ENCODE data around the gene CLEC4F.

Gene CLEC4F

DNA sequence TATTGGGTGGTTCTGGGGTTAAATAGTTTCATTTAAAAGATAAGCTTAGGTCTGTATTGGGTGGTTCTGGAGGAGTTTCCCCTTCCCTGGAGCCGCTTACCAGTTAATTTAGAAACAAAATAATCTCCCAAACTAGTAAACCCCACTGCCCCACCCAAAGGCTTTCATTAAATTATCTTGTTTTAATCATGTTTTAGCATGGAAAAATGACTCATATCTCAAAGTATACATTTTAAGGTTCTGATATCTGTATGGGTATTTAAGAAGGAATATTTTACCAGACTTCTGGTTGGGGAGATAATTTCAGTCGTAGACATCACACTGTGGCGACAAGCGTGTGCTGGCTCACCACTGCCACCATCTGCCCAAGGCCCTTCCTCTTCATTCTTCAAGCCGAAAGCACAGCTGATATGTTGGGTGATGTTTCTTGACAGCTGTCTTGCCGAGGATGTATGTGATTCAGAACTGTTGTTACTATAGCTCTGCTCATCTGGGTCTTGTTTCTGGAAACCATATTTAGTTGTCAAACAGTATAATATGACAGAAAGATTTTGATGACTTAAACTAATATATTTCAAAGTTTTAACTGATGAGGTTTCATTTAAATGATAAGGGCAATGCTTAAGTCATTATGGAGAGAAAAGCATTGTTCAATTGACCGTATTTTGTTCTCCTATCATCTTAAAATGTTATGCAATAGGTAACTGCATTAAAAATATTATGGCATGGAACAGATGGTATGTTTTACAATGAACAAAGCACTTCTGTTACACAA is 35.1 kb downstream of the CLEC4F start:
- peak; percentile 55 for DNase-seq

DNA sequence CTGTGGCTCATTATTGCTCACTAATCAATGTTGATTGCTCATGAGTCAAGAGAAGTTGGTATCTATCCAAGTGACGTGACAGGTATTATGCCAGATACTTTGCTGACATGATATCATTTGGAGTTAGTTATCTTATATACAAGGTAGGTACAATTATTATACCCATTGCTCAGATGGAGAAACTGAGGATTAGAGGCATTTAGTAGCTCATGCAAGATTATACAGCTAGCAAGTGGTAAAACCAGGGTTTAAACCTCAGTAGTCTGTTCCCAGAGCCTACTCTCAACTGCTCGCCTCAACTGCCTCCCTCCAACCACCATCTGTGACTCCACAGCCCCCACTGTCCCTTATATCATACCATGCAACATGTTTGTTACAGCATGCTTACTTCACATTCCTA is 36.1 kb downstream of the CLEC4F start:
- no peak for DNase-seq

DNA sequence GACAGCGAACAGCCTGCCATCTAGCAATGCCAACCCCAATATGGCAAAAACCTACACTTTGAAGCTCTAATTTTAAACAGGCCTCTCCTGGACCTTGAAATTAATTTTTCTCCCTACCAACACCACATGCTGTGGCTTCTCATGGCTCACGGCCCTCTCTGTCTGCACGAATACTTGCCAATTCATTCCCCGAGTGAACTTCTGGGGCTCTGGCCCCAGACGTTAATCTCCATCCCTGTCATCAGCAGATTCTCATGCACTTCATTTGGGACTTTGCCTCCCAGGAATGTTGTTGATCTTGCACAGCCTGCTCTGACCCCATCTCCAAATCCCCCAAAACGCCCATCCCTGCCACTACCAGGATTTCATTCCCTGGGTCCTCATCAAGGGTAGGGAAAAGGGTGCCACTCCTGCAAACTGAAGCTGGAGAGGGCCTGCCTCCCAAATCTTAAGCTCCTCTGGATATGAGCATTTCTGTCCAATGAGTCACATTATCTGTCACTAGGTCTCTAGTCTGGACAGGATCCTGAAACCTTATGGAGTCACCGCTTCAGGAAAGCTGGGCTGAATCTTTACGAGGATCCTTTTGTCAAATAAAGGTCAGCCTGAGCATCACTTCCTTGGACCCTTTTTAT is 40.4 kb downstream of the CLEC4F start:
- peak; percentile 28 for DNase-seq

DNA sequence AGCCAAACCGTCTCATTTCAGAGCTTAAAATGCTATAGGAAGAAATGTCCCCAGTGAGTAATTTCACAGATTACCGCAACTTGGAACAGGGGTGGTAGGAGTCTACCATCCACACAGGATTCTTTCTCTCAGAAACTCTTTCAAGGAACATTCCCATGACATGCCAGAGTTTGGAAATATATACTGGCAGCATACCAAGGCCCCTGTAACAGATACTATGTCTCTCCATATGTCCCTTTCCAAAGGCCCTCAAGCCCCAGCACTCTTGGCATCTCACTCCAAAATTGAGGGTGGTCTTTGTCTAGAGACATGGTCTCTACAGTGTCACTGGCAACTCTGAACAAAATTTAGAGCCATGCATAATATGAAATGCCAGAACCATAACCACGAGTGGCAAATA is 40.9 kb downstream of the CLEC4F start:
- peak; percentile 23 for DNase-seq

DNA sequence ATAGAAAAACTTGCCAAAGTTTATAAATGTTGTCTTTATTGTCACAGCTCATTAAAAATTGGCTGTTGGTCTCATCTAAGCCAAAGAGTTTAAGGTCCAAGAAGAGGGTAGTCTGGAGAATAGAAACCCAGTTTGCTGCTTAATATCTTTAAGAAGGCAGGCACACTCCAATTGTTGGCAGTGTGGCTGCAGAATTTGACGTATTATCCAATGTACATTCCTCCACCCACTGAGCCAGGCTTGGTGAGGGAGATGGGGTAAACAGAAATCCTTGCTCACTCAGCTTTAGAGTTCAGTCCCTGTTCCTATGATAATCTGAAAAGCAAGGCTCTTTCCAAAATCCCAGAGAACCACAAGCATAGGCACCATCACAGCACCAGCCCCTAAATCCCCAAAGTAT is 41.7 kb downstream of the CLEC4F start:
- no peak for DNase-seq

DNA sequence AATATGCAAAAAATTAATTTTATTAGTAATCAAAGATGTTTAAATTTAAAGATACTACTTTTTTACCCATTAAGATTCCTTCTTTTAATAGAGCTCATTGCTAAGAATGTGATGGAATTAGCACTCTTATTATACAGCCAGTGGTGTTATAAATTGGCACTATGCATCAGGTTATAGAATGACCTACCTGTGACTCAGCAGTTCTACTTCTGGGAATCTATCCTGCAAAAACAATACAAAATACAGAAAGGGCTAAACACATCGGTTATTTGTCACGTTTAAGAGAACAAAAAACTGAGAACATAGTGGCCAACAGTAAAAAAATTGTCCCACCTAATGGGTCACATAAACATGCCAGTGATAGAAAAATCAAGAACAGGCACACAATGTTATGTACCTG is 42.9 kb downstream of the CLEC4F start:
- DNase-seq: no peak

DNA sequence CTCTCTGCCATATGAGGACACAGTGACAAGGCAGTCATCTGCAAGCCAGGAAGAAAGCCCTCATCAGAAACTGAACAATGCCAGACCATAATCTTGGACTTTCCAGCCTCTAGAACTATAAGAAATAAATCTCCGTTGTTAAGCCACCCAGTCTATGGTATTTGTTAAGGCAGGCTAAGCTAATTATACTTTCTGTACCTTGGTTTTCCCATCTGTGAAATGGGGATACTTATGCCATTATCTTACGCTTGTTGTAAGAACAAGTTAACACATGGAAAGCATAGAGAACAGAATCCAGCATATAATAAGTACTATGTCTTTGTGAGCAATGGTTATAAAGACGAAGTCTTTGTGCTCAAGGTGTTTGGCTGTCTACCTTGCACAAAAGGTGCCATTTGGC is 44.1 kb downstream of the CLEC4F start:
- DNase-seq: no peak

DNA sequence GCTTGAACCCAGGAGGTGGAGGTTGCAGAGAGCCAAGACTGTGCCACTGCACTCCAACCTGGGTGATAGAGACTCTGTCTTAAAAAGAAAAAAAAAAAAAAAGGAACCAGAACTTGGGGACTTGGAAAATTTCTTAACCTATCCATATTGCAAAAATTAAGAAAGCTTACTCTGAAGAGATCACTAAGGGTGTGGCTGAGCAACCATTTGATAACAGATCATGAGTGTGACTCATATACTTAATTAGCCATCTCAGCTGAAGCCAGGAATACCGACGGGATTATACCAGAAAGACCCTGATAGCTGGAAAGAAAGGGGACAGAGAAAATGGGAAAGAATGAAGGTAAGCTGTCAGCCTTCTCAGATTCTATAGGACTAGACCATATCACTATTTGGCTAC is 45.3 kb downstream of the CLEC4F start:
- no peak for DNase-seq

DNA sequence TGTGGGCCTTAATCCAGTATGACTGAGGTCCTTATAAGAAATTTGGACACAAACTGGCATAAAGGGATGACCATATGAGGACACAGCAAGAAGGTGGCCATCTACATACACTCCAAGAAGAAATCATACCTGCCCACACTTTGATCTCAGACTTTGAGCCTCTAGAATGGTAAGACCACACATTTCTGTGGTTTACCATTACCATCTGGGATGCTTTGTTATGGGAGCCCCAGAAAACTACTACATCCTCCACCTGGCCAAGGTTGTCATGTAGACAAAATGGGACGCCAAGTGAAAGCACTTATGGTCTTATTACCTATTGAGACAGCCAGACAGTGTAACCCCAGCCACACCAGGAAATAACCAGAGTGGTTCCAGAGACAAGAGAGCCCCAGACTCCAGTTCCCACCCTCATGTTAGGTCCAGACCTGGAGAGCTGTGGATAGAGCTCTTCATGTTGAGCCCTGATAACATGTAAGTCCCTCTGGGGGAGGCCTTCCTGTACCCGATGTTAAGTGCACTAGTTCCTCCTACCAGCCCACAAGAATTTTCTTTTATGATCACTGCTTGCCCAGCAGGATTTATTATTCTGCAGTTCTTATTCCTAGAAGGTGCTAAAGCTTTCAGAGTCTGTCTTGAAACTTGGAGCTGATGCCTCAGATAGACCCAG is 47.8 kb downstream of the CLEC4F start:
- DNase-seq: no peak

DNA sequence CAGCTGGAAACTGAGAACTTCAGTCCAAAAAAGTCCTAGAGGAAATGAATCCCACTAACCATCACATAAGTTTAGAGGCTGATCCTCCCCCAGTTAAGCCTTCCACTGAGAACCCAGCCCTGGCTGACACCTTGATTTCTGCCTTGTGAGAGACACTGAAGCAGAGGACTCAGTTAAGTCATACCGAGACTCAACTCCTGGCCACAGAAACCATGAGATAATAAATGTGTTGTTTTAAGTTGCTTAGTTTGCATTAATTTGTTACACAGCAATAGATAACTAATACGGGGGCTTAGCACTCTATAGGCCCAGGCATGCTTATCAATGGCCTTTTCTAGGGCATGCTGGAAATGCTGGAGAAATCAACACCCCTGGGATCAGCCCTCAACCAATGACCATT is 49.0 kb downstream of the CLEC4F start:
- DNase-seq: no peak

DNA sequence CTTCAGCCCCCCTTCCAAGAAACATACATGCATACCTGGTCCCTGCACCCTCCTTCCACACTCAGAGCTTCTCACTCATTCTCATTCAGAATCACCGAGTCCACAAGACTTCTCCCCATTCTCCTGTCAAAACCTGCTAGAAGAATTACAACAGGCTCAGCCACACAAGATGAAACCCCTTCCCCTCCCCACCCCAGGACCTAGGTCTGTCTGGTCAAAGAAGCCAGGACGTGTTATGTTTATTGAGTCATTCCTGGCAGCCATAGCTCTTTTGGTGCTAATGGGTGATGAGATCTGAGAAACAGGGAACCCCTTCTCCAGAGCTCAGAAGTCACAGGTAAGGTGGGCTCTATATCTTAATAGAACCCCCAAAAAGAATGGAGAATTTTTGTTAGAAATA is 50.9 kb downstream of the CLEC4F start:
- no peak for DNase-seq

DNA sequence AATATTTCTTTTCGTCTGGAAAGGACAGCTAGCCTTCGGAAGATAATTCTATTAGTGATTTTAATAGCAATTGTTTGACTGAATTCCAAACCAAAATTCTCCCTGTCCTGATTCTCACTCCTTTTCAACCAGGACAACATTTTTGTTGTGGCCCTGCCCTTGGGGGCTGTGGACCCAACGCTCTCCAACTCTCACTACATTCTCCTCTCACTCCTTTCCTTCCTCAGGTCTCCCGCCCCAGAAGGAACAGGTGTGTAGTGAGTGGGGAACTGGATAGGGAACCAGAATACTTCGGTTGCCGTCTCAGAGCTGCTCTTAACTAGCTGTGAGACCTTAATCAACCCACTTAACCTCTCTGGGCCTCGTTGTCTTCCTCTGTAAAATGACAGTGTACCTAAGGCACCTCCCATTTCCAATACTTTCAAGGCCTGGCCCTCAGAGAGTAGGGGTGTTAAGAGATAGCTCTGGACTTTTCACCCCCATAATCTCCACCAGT is 51.8 kb downstream of the CLEC4F start:
- no peak for DNase-seq

DNA sequence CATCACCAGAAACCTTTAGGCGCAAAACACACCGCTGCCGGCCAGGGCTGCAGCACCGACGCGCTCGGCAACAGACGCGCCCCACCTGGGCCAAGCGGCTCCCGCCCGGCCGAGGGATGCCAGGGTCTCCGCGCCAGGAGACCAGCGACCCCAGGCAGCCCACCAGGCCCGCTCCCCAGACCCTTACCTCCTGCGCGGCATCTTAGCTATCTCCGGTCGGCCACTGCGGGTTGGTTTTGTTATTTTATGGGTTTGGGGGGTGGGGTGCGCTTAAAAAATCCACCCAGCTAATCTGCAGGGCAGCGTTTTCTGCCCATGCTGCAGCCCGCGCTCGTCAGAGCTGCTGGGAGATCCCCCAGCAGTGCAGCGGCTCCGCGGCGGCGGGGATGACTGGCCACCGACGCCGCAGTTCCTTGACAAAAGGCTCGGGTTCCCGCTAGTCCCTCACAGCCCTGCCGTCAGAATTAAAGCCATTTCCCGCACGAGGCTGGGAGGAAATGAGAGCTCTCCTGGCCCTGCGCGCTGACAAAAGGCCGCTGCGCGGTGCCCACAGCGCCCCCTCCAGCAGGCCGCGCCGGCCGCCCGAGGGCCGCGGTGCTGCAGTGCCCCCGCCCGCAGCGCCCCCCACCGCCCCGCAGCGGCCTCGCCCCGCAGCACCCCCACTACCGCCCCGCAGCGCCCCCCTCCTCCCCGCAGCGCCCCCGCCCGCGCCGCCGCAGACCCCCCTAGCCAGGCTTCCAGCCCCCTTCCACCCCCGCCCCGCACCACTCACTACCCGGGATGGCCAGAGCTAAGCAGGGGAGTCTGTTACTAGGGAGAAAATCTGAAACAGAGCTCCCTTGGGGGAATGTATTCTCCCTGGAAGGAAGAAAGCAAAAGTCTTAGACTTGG is 52.5 kb downstream of the CLEC4F start, which contains the start of gene ADD2:
Gene ADD2 (minus strand): TSS at position 502 of the 891 bp plus-strand sequence. CDS start 61,792 bp downstream, outside the sequence.
- DNase-seq: peak; percentile 51

DNA sequence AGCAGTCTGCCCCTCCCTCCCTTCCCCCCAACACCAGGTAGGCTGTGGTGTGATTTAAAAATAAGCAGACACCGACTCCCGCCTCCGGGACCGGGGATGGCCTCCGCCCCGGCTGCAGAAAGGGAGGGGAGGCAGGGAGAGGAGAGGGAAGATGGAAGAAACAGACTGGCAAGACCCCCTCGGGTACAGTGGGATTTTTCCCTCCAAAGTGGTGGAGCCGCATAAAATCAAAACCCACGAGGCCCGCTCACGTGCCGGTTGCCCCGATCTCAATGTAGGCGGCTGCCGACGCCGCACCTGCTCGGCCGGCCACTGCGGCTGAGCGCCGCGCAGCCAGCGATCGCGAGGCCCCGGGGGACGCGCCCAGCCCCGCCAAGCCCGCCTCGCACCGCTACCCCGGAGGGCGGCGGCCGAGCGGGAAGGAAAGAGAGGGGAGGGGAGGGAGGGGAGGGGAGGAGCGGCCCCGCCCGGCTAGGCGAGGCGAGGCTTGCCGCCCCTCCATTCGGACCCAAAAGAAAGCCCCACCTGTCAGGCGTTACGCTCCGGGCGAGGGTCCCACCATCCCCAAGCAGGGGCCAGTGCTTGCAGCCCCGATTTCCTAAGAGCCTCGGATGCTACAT is 53.2 kb downstream of the CLEC4F start:
- DNase-seq: peak; percentile 21

DNA sequence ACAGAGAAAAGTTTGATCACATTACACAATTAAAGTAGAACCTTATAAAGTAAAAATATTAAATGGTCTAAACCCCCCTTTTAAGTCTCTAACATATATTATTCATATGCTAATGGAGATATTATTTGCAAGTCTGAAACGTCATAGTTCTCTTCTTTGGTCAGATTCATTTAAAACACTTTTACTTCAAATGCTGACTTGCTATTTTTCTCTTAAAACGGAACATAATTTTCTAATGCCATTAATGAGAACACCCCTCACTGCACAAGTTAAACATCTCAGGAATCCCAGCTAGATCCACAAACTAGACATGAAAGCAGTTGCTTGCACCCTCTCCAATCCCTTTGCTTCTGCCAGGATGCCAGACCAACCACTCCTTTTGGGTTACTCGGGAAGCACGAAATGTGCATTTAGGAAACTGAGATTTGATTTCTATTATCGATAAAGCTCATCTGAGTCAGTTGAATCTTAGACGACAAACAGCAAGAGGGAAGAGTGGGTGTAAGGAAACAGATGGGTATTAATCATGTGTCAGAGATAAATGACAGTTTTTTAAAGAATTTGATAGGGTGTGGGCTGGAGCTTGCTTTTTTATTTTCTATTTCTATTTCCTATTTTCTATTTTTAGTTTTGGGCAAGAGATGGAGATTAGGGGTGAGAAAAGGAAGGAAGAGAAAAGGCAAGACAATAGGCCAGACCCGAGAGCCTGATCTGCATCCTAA is 53.9 kb downstream of the CLEC4F start:
- no peak for DNase-seq

DNA sequence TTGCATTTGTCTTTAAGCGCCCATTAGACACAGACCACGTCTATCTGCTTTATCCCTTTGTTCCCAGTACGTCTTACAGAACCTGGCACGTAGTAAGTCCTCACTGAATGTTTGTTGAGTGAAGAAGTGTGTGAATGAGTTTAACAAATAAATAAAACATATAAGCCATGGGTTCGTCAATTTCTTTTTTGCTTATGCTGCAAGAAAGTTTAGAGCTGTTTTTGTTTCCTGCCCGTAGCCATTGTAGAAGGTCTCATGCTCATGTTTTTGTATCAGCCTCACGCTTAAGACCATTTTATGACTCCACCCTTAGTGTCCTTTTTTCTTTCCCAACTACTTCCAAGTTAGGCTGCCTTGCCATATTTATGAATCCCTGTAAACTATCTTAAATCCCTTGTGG is 54.9 kb downstream of the CLEC4F start:
- DNase-seq: no peak

DNA sequence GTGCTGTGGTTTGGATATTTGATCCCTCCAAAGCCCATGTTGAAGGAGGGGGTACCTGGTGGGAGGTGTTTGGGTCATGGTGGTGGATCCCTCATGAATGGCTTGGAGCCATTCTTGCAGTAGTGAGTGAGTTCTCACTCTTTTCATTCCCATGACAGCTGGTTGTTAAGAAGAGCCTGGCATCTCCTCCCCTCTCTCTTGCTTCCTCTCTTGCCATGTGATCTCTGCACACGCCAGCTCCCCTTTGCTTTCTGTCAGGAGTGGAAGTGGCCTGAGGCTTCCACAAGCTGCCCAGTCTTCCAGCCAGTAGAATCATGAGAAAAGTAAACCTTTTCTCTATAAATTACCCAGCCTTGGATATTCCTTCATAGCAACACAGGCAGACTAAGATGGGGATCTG is 61.0 kb downstream of the CLEC4F start:
- DNase-seq: no peak

Data from femur (tissue), 1 donor.